Raji (cell line): ENCODE results near the gene SLC8A1.

Source experiments
- POLR2A ChIP-seq: IDR thresholded peaks from 2 replicates; pipeline ENCODE4 v1.6.1; 2011; ENCODE audit warnings: low read depth, low read length, control low read depth; ENCODE audit not compliant: insufficient read depth

SLC8A1 gene

GRCh38 chr2:40451918-40452605, at the start of gene SLC8A1:
TSS of gene SLC8A1 (minus strand) at chr2:40452090.
- no peak for TF ChIP-seq POLR2A

GRCh38 chr2:40499437-40499836, 47.5 kb upstream of the SLC8A1 start:
- TF ChIP-seq POLR2A, result no peak

DNA sequence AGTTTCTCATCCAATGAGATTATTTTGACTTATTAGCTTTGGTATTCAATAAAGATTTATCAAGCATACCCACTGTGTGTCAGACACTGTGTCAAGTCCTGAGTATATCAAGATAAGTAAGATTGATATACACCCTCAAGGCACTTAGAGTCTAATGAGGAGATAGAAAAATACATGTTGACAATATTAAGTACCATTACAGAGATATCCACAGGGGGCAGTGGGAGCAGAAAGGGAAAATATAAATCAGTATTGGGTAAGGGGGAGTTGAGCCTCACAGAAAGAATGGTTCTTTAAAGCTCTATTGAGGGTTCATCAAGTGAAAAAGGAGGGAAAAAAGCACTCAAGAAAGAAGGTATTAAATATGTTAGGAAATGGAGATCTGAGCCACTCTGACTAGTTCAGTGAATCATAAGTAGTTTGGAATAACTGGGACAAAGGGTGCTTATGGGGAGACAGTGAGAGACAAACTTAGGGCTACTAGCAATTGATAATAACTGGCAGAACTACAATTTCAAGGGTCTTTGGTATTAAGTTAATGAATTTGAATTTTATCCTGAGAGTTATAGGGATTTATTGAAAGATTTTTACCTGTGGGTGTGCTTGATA, 45.5 kb upstream of the SLC8A1 start:
- TF ChIP-seq POLR2A, result no peak

GRCh38 chr2:40489678-40489960, 37.7 kb upstream of the SLC8A1 start:
- TF ChIP-seq POLR2A, result no peak

- no peak for TF ChIP-seq POLR2A
Measured at GRCh38 chr2:40488927-40489677, 37.2 kb upstream of the SLC8A1 start.

- no peak for TF ChIP-seq POLR2A
Measured at GRCh38 chr2:40488101-40488601, 36.3 kb upstream of the SLC8A1 start.

DNA sequence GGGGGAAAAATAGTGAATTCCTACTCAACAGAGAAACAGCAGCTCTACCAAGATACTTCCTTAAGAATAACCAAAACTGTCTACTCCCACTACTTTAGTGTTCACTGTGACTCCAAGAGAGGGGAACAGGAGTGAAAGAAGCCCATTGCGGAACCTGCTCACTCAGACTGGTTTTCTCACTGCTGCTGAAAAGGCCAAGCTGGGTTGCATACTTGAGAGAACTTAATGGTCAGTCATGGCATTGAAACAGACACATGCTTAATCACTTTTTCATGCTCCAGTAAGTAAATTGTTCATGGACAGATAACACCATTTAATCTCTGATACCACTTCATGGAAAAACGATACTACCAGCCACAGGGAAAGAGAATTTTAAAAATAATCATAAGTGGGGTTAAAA, 35.7 kb upstream of the SLC8A1 start:
- TF ChIP-seq POLR2A, result no peak

- no peak for TF ChIP-seq POLR2A
Measured at GRCh38 chr2:40485854-40486253, 34.0 kb upstream of the SLC8A1 start.

DNA sequence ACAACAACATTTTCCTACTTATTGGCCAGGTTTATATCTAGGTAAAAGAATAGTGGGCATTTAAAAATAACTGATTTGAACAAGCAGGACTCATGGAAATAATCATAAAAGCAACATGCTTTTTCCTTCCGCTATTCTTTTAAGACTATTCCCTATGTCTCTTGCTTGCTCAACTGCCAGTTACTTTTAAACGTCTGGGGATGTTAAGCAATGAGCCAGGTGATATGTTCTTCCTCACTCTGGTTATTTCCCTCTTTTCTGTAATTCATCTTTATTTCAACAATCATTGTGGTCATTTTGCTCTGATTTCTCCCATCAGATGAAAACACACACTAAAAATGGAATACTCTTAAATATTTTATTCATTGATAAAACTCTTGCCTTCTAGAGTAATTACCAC, 33.4 kb upstream of the SLC8A1 start:
- TF ChIP-seq POLR2A, result no peak

DNA sequence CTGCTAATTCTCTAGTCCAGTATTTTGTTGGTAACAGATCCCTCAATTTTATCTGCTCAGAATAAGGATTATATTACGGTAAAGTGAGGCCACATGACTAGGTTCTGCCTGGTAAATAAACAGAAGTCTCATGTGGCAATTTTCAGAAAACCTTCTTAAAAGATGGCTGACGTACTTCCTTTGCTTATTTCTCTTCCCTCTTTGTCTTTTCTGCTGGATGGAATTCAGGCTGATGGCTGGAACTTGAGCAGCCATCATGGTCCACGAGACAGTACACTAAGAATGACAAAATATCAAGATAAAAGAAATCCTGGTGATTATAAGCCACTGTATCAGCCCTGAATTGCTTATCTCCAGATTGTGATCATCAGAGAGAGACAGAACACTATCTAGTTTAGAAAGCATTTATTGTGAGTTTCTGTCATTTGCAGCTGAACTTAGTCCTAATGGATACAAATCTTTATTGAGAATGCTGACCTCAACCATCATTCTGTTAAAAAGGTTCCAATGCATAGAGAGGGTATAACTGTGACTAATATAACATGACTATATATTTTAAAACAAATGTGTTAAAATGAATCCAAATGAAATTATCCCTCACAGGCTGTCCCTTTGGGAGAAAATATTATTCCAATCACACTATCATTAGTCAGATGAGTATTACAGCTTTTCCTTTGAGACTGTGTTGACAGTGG, 31.8 kb upstream of the SLC8A1 start:
- TF ChIP-seq POLR2A, result no peak

GRCh38 chr2:40480596-40480995, 28.7 kb upstream of the SLC8A1 start:
- no peak for TF ChIP-seq POLR2A

- TF ChIP-seq POLR2A, result no peak
Measured at GRCh38 chr2:40480073-40480472, 28.2 kb upstream of the SLC8A1 start.

DNA sequence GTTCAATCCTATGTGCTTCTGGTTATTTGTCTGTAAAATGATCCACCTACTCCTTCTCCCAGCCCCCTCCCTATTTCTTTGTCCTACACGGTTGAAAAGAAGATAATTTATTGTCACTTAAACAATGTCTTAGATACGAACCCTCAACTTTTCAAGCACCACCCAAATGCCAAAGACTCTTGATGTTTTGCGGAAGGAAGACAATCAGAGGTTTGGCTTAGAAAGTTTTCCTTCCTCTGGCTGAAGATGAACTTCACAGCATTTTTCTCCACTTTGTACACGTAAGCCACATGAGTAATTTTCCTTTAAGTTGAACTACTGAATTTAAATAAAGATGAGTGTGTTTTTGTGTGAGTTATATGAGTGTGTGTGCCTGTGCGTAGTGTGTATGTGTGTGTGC, 25.5 kb upstream of the SLC8A1 start:
- TF ChIP-seq POLR2A, result no peak

DNA sequence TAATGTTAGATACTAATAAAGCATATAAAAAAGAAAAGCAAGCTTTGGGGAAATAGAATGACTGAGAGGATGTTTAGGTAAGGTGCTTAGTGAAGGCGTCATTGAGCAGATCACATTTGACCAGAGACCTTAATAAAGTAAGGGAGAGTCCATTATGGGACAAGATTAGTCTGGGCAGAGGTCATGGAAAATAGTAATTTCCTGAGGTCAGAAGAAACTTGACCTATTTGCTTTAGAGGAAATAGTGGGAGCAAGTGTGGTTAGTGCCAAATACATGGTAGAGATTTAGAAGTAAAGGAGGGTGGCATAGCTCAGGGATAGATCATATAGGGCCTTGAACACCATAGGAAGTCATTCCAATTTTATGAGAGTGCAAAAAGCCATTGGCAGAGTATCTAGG, 24.5 kb upstream of the SLC8A1 start:
- no peak for TF ChIP-seq POLR2A

DNA sequence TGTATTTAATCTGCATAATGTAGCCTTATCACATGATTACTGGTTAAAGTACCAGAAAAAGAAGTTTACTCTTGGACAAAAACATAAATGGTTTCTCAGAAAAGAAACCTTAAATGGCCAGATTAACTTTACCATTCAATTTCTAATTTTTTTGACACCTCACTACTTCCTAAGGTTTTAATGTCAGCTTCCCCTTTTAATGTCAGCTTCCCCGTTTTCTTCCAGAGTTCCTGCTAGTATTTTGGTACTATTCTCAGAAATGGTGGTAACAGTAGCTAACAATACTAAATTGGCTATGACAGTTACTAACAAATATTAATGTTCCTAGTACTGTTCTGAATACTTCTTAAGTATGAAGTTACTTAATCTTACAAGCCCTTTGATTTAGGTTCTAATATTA, 22.4 kb upstream of the SLC8A1 start:
- TF ChIP-seq POLR2A, result no peak

GRCh38 chr2:40471866-40472265, 20.0 kb upstream of the SLC8A1 start:
- no peak for TF ChIP-seq POLR2A
